ENCODE measurements around the gene THSD4.

DNA sequence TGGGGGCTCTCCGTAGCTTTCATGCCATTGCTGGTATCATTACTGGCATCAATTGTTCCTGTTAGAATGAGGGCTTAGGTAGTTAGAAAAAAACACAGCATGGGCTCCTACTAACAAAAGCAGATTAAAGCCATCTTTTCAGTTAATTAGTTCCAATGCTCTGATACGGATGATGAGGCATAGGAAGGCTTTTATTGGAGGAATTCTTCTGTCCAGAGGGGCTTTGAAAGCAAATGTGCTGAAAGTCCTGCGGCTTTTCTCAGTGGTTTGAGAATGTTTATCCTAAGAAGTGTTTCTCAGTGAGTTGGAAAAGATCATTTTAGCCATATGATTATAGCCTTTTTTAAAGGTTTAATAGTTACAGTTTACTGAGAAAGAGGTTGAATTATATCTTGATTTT is 198.5 kb downstream of the THSD4 start:
- TF ChIP-seq CTCF (IDR thresholded peaks at IDR 0.05): no peak
- TF ChIP-seq POLR2A (IDR thresholded peaks at IDR 0.05): no peak
